Caco-2 (cell line): Measurements from ENCODE around the gene CADPS. TPM values are rescaled to one million over a fixed set of nuclear protein-coding genes. Genes with fewer than 3 reads are reported as not detected.

ENCODE experiments used
- BruUV-seq: library from RNA; stranded (reverse); fragments of 400-500 nt; replicated peaks from 2 replicates; lab custom pipeline; 2021; lab: Mats Ljungman, UMichigan
- CTCF ChIA-PET: fragments of 300-600 bp; sonication (Branson Sonifier 250); formaldehyde crosslinking; loops from one replicate; lab custom pipeline; 2022; ENCODE audit warnings: antibody characterized with exemption; lab: Charles Lee
- POLR2A ChIA-PET: fragments of 300-600 bp; sonication (Branson Sonifier 250); formaldehyde crosslinking; loops from one replicate; lab custom pipeline; 2022; ENCODE audit warnings: antibody characterized with exemption; lab: Charles Lee
- DNase-seq, 2 experiments: peaks; one replicate each; pipeline versions ENCODE4 v3.0.0 to v3.0.0-alpha.2; 2020 to 2022
- H3K27me3 ChIP-seq: replicated peaks from 2 replicates; pipeline ENCODE4 v1.6.0; 2011; ENCODE audit warnings: low read length; ENCODE audit not compliant: control insufficient read depth, insufficient read depth
- H3K36me3 ChIP-seq: 2 replicates; pipeline ENCODE4 v1.5.1; 2011; ENCODE audit warnings: low read length; ENCODE audit not compliant: control insufficient read depth, insufficient read depth
- H3K4me1 ChIP-seq: fragments of 250-450 bp; sonication (Bioruptor Pico); 2 replicates; pipeline ENCODE4 v1.5.1; 2020; ENCODE audit warnings: mild to moderate bottlenecking
- H3K4me3 ChIP-seq: 2 replicates; pipeline ENCODE4 v1.5.1; 2011; ENCODE audit warnings: low read depth, mild to moderate bottlenecking, control low read depth, low read length
- H3K9me3 ChIP-seq: fragments of 250-450 bp; sonication (Bioruptor Pico); 2 replicates; pipeline ENCODE4 v1.5.1; 2020; ENCODE audit warnings: mild to moderate bottlenecking, moderate library complexity
- H3K27ac Mint-ChIP-seq: one replicate; pipeline ENCODE4 v1.8.0; 2022; ENCODE audit warnings: mixed read lengths; ENCODE audit not compliant: unreplicated experiment
- H3K27me3 Mint-ChIP-seq: one replicate; pipeline ENCODE4 v1.8.0; 2022; ENCODE audit warnings: mixed read lengths; ENCODE audit not compliant: insufficient read depth, unreplicated experiment
- H3K36me3 Mint-ChIP-seq: one replicate; pipeline ENCODE4 v1.8.0; 2022; ENCODE audit warnings: mild to moderate bottlenecking, mixed read lengths; ENCODE audit not compliant: insufficient read depth, unreplicated experiment
- H3K4me1 Mint-ChIP-seq: one replicate; pipeline ENCODE4 v1.8.0; 2022; ENCODE audit warnings: low read depth, mixed read lengths; ENCODE audit not compliant: unreplicated experiment
- H3K4me3 Mint-ChIP-seq: one replicate; pipeline ENCODE4 v1.8.0; 2022; ENCODE audit warnings: mild to moderate bottlenecking, moderate library complexity, mixed read lengths; ENCODE audit not compliant: unreplicated experiment
- H3K9me3 Mint-ChIP-seq: one replicate; pipeline ENCODE4 v1.8.0; 2022; ENCODE audit warnings: mixed read lengths; ENCODE audit not compliant: unreplicated experiment
- intact Hi-C: fragments of 100-400 bp; cut with micrococcal nuclease; formaldehyde crosslinking; loops from one replicate; pipeline ENCODE4 v1.10.0; 2022; ENCODE audit not compliant: unreplicated experiment
- total RNA-seq: library from RNA; stranded (reverse); gene quantifications from 2 replicates; pipeline ENCODE4 v1.2.3, GENCODE V29; 2022
- TF ChIP-seq, protein P1 (sequence below), 2 experiments: fragments of 200-600 bp in 1 of 2; IDR thresholded peaks; 1 replicate in 1 of 2; 2 replicates in 1 of 2; pipeline versions ENCODE4 v1.5.1 to v1.8.0; 2011 to 2022; ENCODE audit warnings: antibody characterized with exemption in 1 of 2, control low read depth in 1 of 2, inconsistent platforms in 1 of 2, low read depth in 1 of 2, low read length in 1 of 2, mild to moderate bottlenecking in 1 of 2, moderate library complexity in 1 of 2; ENCODE audit not compliant: insufficient read depth in 1 of 2, severe bottlenecking in 1 of 2, unreplicated experiment in 1 of 2

The CADPS gene
- total RNA-seq, 1 experiment from 2014 or later, result not detected

DNA sequence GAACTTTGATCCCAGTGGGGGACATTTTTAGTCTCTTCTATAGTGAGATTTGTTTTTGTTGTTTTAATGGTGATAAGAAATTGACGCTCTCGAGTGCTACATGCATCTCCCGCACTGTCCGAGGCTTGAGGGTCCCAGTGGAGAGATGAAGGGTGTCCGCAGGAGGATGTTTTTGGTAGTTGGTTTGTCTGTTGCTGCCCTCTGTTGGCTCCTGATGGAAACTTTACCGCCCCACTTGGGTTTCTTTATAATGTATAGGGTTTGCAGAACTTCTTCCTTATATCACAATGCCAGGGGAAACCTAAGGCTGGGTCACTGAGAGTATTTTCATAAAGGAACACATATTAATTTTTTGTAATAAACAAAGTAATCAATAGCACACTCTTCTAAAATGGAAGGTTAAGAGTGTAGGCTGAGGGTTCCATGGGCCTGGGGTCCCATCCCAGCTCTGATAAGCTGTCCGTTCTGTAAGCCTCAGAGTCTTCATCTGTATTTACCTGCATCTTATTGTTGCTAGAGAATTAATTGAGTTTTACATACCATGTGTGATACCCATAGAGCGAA lies 316.6 kb downstream of the CADPS start:
- BruUV-seq, result no TSS peak
- Mint-ChIP-seq H3K27ac (no peak overlapping the region), H3K36me3 (no peaks in the 10 kb centered on the region), H3K4me1 (no peaks in the 10 kb centered on the region), H3K9me3 (no peaks in the 10 kb centered on the region), H3K27me3 (peaks cover 2% of the 10 kb centered on the region), H3K4me3 (no peak overlapping the region)
- intact Hi-C loops, result loop anchor here (1.0 to 2.0 kb wide), 3 partner anchors 66 to 358 kb away; no protein-coding TSS in a partner anchor
- H3K4me1 ChIP-seq, result no peaks in the 10 kb centered on the region
- TF ChIP-seq, protein P1, sequence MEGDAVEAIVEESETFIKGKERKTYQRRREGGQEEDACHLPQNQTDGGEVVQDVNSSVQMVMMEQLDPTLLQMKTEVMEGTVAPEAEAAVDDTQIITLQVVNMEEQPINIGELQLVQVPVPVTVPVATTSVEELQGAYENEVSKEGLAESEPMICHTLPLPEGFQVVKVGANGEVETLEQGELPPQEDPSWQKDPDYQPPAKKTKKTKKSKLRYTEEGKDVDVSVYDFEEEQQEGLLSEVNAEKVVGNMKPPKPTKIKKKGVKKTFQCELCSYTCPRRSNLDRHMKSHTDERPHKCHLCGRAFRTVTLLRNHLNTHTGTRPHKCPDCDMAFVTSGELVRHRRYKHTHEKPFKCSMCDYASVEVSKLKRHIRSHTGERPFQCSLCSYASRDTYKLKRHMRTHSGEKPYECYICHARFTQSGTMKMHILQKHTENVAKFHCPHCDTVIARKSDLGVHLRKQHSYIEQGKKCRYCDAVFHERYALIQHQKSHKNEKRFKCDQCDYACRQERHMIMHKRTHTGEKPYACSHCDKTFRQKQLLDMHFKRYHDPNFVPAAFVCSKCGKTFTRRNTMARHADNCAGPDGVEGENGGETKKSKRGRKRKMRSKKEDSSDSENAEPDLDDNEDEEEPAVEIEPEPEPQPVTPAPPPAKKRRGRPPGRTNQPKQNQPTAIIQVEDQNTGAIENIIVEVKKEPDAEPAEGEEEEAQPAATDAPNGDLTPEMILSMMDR (IDR thresholded peaks at IDR 0.05; ENCODE audit: insufficient read depth in 1 of 2, low read depth in 1 of 2, low read length in 1 of 2, severe bottlenecking in 1 of 2, unreplicated experiment in 1 of 2), result peak; percentile 28 to 42
- no peaks in the 10 kb centered on the region for H3K9me3 ChIP-seq
- CTCF ChIA-PET, result no interaction called here
- DNase-seq, result peak; percentile 17 to 34
- H3K27me3 ChIP-seq, result no peaks in the 10 kb centered on the region
- POLR2A ChIA-PET, result no interaction called here
- no peaks in the 10 kb centered on the region for H3K36me3 ChIP-seq
- no peak overlapping the region for H3K4me3 ChIP-seq

DNA sequence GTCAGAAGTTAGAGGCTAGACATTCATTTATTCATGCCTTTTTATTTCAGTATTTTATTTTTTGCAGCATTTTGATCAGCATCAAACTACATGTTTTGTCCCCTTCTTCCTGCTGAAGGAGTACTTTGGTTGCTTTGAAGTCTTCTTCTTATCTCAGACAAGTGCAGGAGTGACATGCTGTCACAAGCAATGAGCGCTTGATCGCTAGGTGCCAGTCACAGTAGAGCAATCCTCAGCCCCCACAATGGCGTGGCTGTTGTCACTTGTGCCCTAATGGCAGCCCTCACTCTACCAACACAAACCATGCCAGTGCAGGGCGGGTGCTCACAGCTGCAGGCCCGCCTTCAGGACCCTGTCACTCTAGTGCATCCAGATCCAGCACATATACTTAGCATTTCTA lies 317.2 kb downstream of the CADPS start:
- H3K4me3 ChIP-seq, result no peak overlapping the region
- intact Hi-C loops, result loop anchor here (1.0 to 2.0 kb wide), 3 partner anchors 65 to 357 kb away; no protein-coding TSS in a partner anchor
- Mint-ChIP-seq H3K27ac (no peak overlapping the region), H3K4me1 (no peaks in the 10 kb centered on the region), H3K27me3 (peaks cover 2% of the 10 kb centered on the region), H3K36me3 (no peaks in the 10 kb centered on the region), H3K9me3 (no peaks in the 10 kb centered on the region), H3K4me3 (no peak overlapping the region)
- TF ChIP-seq, protein P1 (IDR thresholded peaks at IDR 0.05; ENCODE audit: insufficient read depth in 1 of 2, low read depth in 1 of 2, low read length in 1 of 2, severe bottlenecking in 1 of 2, unreplicated experiment in 1 of 2), result no peak
- H3K27me3 ChIP-seq, result no peaks in the 10 kb centered on the region
- no peak for DNase-seq
- CTCF ChIA-PET, result no interaction called here
- H3K4me1 ChIP-seq, result no peaks in the 10 kb centered on the region
- no peaks in the 10 kb centered on the region for H3K36me3 ChIP-seq
- POLR2A ChIA-PET, result no interaction called here
- no peaks in the 10 kb centered on the region for H3K9me3 ChIP-seq
- BruUV-seq, result no TSS peak

DNA sequence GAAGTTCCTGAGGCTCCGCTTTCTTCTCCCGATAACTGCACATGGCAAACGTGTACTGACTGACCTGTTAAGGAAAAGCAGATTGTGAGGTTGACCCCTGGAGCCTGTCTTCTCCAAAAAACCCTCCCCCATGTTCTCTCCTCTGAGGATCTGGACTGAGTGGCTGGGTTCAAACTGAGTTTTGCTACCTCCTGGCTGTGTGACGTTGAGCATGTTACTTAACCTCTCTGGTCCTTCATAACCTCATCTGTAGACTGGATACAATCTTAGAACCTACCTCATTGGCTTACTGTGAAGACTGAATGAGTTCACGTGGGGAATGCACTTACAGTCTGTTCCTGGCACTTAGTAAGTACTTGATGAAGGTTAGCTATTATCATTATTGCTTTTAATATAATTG lies 317.8 kb downstream of the CADPS start:
- POLR2A ChIA-PET, result no interaction called here
- BruUV-seq, result no TSS peak
- H3K4me1 Mint-ChIP-seq, result no peaks in the 10 kb centered on the region

More for the DNA sequence above, 317.8 kb downstream of the CADPS start:
- no peaks in the 10 kb centered on the region for H3K36me3 Mint-ChIP-seq
- intact Hi-C loops, result no loop called here
- no peaks in the 10 kb centered on the region for H3K9me3 ChIP-seq
- no peak for DNase-seq
- H3K27me3 Mint-ChIP-seq, result peaks cover 2% of the 10 kb centered on the region
- CTCF ChIA-PET, result no interaction called here
- no peaks in the 10 kb centered on the region for H3K36me3 ChIP-seq
- no peaks in the 10 kb centered on the region for H3K27me3 ChIP-seq
- no peaks in the 10 kb centered on the region for H3K9me3 Mint-ChIP-seq
- H3K4me3 ChIP-seq, result no peak overlapping the region
- no peak overlapping the region for H3K27ac Mint-ChIP-seq
- no peak overlapping the region for H3K4me3 Mint-ChIP-seq
- TF ChIP-seq, protein P1 (IDR thresholded peaks at IDR 0.05; ENCODE audit: insufficient read depth in 1 of 2, low read depth in 1 of 2, low read length in 1 of 2, severe bottlenecking in 1 of 2, unreplicated experiment in 1 of 2), result no peak
- no peaks in the 10 kb centered on the region for H3K4me1 ChIP-seq
